ENCODE data around the gene UBC.

UBC gene

GRCh38 chr12:124866883-124867400 lies 47.5 kb downstream of the UBC start:
- H2AFZ ChIP-seq: no peak overlapping the region
- H3K4me1 ChIP-seq: peaks cover 8% of the 10 kb centered on the region
- H3K27me3 ChIP-seq (ENCODE audit: control insufficient read depth, insufficient read depth, low read length): no peaks in the 10 kb centered on the region
- no peak for TF ChIP-seq CTCF (IDR thresholded peaks at IDR 0.05)
- H3K79me2 ChIP-seq: no peaks in the 10 kb centered on the region
- no peak overlapping the region for H3K27ac ChIP-seq
- no peak overlapping the region for H3K4me2 ChIP-seq (ENCODE audit: low read length)
- H3K9ac ChIP-seq: no peak overlapping the region
- no peaks in the 10 kb centered on the region for H3K36me3 ChIP-seq (ENCODE audit: control insufficient read depth, insufficient read depth, low read length)
- H3K9me3 ChIP-seq (ENCODE audit: control insufficient read depth, low read length): no peaks in the 10 kb centered on the region
- H3K4me3 ChIP-seq (ENCODE audit: low read depth, low read length): no peak overlapping the region

GRCh38 chr12:124866195-124866882 lies 48.1 kb downstream of the UBC start:
- Histone ChIP-seq H3K9ac (no peak overlapping the region), H3K4me3 (ENCODE audit: low read depth, low read length) (no peak overlapping the region), H3K9me3 (ENCODE audit: control insufficient read depth, low read length) (no peaks in the 10 kb centered on the region), H3K36me3 (ENCODE audit: control insufficient read depth, insufficient read depth, low read length) (no peaks in the 10 kb centered on the region), H3K27me3 (ENCODE audit: control insufficient read depth, insufficient read depth, low read length) (no peaks in the 10 kb centered on the region), H2AFZ (no peak overlapping the region), H3K4me1 (peaks cover 8% of the 10 kb centered on the region), H3K4me2 (ENCODE audit: low read length) (no peak overlapping the region), H3K79me2 (no peaks in the 10 kb centered on the region), H3K27ac (no peak overlapping the region)
- TF ChIP-seq CTCF (IDR thresholded peaks at IDR 0.05): no peak

GRCh38 chr12:124865728-124866127 lies 48.7 kb downstream of the UBC start:
- Histone ChIP-seq H3K4me1 (peaks cover 8% of the 10 kb centered on the region), H3K36me3 (ENCODE audit: control insufficient read depth, insufficient read depth, low read length) (no peaks in the 10 kb centered on the region), H3K27me3 (ENCODE audit: control insufficient read depth, insufficient read depth, low read length) (no peaks in the 10 kb centered on the region), H3K79me2 (no peaks in the 10 kb centered on the region), H2AFZ (no peak overlapping the region), H3K27ac (no peak overlapping the region), H3K9me3 (ENCODE audit: control insufficient read depth, low read length) (no peaks in the 10 kb centered on the region), H3K9ac (no peak overlapping the region), H3K4me2 (ENCODE audit: low read length) (no peak overlapping the region), H3K4me3 (ENCODE audit: low read depth, low read length) (no peak overlapping the region)
- TF ChIP-seq CTCF (IDR thresholded peaks at IDR 0.05): no peak

- peak overlapping the region; percentile 57 for H3K4me3 ChIP-seq (ENCODE audit: low read depth, low read length)
- no peak overlapping the region for H3K9ac ChIP-seq
- H3K4me2 ChIP-seq (ENCODE audit: low read length): peak overlapping the region; percentile 94
Measured at GRCh38 chr12:124864326-124864752, 50.1 kb downstream of the UBC start.

More at GRCh38 chr12:124864326-124864752, 50.1 kb downstream of the UBC start:
- H3K4me1 ChIP-seq: peaks cover 8% of the 10 kb centered on the region
- no peak overlapping the region for H3K27ac ChIP-seq
- TF ChIP-seq CTCF (IDR thresholded peaks at IDR 0.05): no peak
- H3K9me3 ChIP-seq (ENCODE audit: control insufficient read depth, low read length): no peaks in the 10 kb centered on the region
- H3K79me2 ChIP-seq: no peaks in the 10 kb centered on the region
- H2AFZ ChIP-seq: peak overlapping the region; percentile 99
- H3K36me3 ChIP-seq (ENCODE audit: control insufficient read depth, insufficient read depth, low read length): no peaks in the 10 kb centered on the region
- H3K27me3 ChIP-seq (ENCODE audit: control insufficient read depth, insufficient read depth, low read length): no peaks in the 10 kb centered on the region

All from parathyroid adenoma (tissue), 2 donors.